Left lung (tissue), 10 donors: ENCODE measurements around the gene CSNK2A3. TPM values are rescaled to one million over a fixed set of nuclear protein-coding genes. Genes with fewer than 3 reads are reported as not detected.

Experiments used
- ATAC-seq: fragments of 200-7000 bp; cut with Tn5 transposase; one replicate; pipeline ENCODE4 v1.9.1; 2020; ENCODE audit warnings: moderate library complexity
- DNase-seq, 4 donors: peaks; one replicate each; pipeline ENCODE4 v3.0.0-alpha.2; 2013 to 2020
- H3K27ac ChIP-seq, 2 donors: fragments of 200-600 bp; sonication (generic) in 1 of 2; one replicate each; pipeline versions ENCODE4 v1.5.0 to v1.8.0; 2020 to 2021
- H3K27me3 ChIP-seq, 2 donors: fragments of 200-600 bp; sonication (generic) in 1 of 2; one replicate each; pipeline versions ENCODE4 v1.5.0 to v1.8.0; 2020 to 2021
- H3K36me3 ChIP-seq, 2 donors: fragments of 200-600 bp; sonication (generic) in 1 of 2; one replicate each; pipeline versions ENCODE4 v1.5.0 to v1.8.0; 2020 to 2021
- H3K4me1 ChIP-seq, 2 donors: fragments of 200-600 bp; one replicate each; pipeline ENCODE4 v1.8.0; 2021
- H3K4me3 ChIP-seq, 2 donors: fragments of 200-600 bp; sonication (generic) in 1 of 2; one replicate each; pipeline versions ENCODE4 v1.5.0 to v1.8.0; 2020 to 2021; ENCODE audit warnings: mild to moderate bottlenecking in 1 of 2
- H3K9me3 ChIP-seq, 2 donors: fragments of 200-600 bp; sonication (generic) in 1 of 2; one replicate each; pipeline versions ENCODE4 v1.5.0 to v1.8.0; 2020 to 2021
- CTCF ChIP-seq, 2 donors: fragments of 200-600 bp; sonication (generic) in 1 of 2; IDR thresholded peaks; one replicate each; pipeline versions ENCODE4 v1.5.0 to v1.8.0; 2021; ENCODE audit warnings: antibody characterized with exemption in 2 of 2
- intact Hi-C, 2 donors: fragments of 100-400 bp; cut with DNase I; formaldehyde crosslinking; loops; one replicate each; pipeline versions ENCODE4 v1.11.2 to v1.14.2; 2022
- polyA plus RNA-seq, 6 donors: library from polyadenylated mRNA; unstranded; fragments of 120-200 nt; gene quantifications; one replicate each; pipeline ENCODE4 v1.2.1, GENCODE V29; 2013; ENCODE audit not compliant: insufficient read length in 6 of 6
- total RNA-seq, 2 donors: library from RNA; stranded (reverse); fragmentation: NEBNext Ultra II Directional; extraction: Animal tissue kit (Norgen Biotek cat#: 25700); gene quantifications; one replicate each; pipeline ENCODE4 v1.2.1, GENCODE V29; 2021
- donor health status: DM: no; HTN: yes; CAD: no.
- donor health status: DM: no; HTN: no; CAD: no.

Gene CSNK2A3
- total and polyA plus RNA-seq, 8 donors = 0.46 to 4.3 (median 2.1) TPM

GRCh38 chr11:11332141-11332710, 20.8 kb downstream of the CSNK2A3 start:
- Histone ChIP-seq H3K4me1 (peaks cover 0 to 3% of the 10 kb centered on the region in 2 donors), H3K27ac (no peak overlapping the region), H3K27me3 (no peaks in the 10 kb centered on the region), H3K4me3 (no peak overlapping the region), H3K9me3 (no peaks in the 10 kb centered on the region), H3K36me3 (peaks cover 0 to 14% of the 10 kb centered on the region in 2 donors)
- DNase-seq (no peak), ATAC-seq (no peak)
- TF ChIP-seq CTCF (IDR thresholded peaks at IDR 0.05) = no peak
- intact Hi-C loops = no loop called here

GRCh38 chr11:11329062-11329806, 23.8 kb downstream of the CSNK2A3 start:
- intact Hi-C loops = no loop called here
- no peak overlapping the region for H3K27ac ChIP-seq
- no peak for TF ChIP-seq CTCF (IDR thresholded peaks at IDR 0.05)
- H3K27me3 ChIP-seq = no peaks in the 10 kb centered on the region
- H3K4me3 ChIP-seq = no peak overlapping the region
- DNase-seq (no peak), ATAC-seq (peak; percentile 68)
- H3K4me1 ChIP-seq = peaks cover 0 to 3% of the 10 kb centered on the region in 2 donors
- peaks cover 0 to 28% of the 10 kb centered on the region in 2 donors for H3K36me3 ChIP-seq
- no peaks in the 10 kb centered on the region for H3K9me3 ChIP-seq

- ATAC-seq = no peak
- H3K4me3 ChIP-seq = no peak overlapping the region
- no peaks in the 10 kb centered on the region for H3K27me3 ChIP-seq
- peaks cover 0 to 7% of the 10 kb centered on the region in 2 donors for H3K9me3 ChIP-seq
- no peak for TF ChIP-seq CTCF (IDR thresholded peaks at IDR 0.05)
- peaks cover 0 to 31% of the 10 kb centered on the region in 2 donors for H3K36me3 ChIP-seq
- intact Hi-C loops = no loop called here
- no peaks in the 10 kb centered on the region for H3K4me1 ChIP-seq
- H3K27ac ChIP-seq = no peak overlapping the region
- DNase-seq = no peak
These were observed 29.0 kb downstream of the CSNK2A3 start for GRCh38 chr11:11324090-11324489.

- Histone ChIP-seq H3K4me3 (no peak overlapping the region), H3K27me3 (no peaks in the 10 kb centered on the region), H3K36me3 (peaks cover 0 to 25% of the 10 kb centered on the region in 2 donors), H3K9me3 (peaks cover 0 to 7% of the 10 kb centered on the region in 2 donors), H3K27ac (no peak overlapping the region), H3K4me1 (no peaks in the 10 kb centered on the region)
- TF ChIP-seq CTCF (IDR thresholded peaks at IDR 0.05) = no peak
- no peak for ATAC-seq
- intact Hi-C loops = no loop called here
- DNase-seq = no peak
These were observed 30.9 kb downstream of the CSNK2A3 start for GRCh38 chr11:11322101-11322500.

GRCh38 chr11:11320825-11321224, 32.2 kb downstream of the CSNK2A3 start:
- Histone ChIP-seq H3K27me3 (no peaks in the 10 kb centered on the region), H3K4me3 (no peak overlapping the region), H3K27ac (no peak overlapping the region), H3K36me3 (peaks cover 0 to 20% of the 10 kb centered on the region in 2 donors), H3K4me1 (no peaks in the 10 kb centered on the region), H3K9me3 (peaks cover 0 to 7% of the 10 kb centered on the region in 2 donors)
- intact Hi-C loops = no loop called here
- no peak for ATAC-seq
- no peak for TF ChIP-seq CTCF (IDR thresholded peaks at IDR 0.05)
- DNase-seq = peak in 2 of 4 donors; percentile 42 to 61
